Ovary (tissue), 3 donors: ENCODE results near the gene AZU1.

Experiments
- EP300 ChIP-seq: sonication (generic); formaldehyde crosslinking; IDR thresholded peaks from one replicate; pipeline ENCODE4 v1.6.1; 2017; ENCODE audit warnings: antibody characterized with exemption
- POLR2A ChIP-seq: fragments of 450-650 bp; IDR thresholded peaks from one replicate; pipeline ENCODE4 v1.6.1; 2017; ENCODE audit warnings: antibody characterized with exemption, mild to moderate bottlenecking, moderate library complexity
- TF ChIP-seq, protein P1 (sequence below), 3 donors: fragments of 450-650 bp in 2 of 3; fragments of 200-600 bp in 1 of 3; IDR thresholded peaks; one replicate each; pipeline versions ENCODE4 v1.5.1 to v1.8.0; 2016 to 2022; ENCODE audit warnings: antibody characterized with exemption in 3 of 3, mild to moderate bottlenecking in 1 of 3
- donor health status: DM: no; HTN: no; CAD: no.

DNA sequence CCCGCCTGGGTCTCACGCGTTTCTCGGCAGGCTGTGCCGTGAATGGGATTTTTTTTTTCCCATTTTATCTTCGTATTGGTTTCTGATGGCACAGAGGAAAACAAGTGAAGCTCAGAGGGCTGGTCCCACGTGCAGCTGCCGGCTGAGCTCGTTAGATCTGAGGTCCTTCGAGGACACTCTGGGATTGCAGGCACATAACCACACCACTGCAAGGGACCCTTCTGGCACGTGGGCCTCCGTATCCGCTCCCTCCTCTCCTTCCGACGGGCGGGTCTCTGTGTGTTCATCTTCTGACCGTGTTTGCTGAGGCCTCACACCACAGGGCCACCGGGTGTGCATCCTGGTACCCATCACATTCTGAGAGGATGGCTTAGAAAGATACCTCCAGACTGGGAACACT is 48.5 kb downstream of the AZU1 start:
- TF ChIP-seq EP300: no peak
- TF ChIP-seq, protein P1, sequence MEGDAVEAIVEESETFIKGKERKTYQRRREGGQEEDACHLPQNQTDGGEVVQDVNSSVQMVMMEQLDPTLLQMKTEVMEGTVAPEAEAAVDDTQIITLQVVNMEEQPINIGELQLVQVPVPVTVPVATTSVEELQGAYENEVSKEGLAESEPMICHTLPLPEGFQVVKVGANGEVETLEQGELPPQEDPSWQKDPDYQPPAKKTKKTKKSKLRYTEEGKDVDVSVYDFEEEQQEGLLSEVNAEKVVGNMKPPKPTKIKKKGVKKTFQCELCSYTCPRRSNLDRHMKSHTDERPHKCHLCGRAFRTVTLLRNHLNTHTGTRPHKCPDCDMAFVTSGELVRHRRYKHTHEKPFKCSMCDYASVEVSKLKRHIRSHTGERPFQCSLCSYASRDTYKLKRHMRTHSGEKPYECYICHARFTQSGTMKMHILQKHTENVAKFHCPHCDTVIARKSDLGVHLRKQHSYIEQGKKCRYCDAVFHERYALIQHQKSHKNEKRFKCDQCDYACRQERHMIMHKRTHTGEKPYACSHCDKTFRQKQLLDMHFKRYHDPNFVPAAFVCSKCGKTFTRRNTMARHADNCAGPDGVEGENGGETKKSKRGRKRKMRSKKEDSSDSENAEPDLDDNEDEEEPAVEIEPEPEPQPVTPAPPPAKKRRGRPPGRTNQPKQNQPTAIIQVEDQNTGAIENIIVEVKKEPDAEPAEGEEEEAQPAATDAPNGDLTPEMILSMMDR (IDR thresholded peaks at IDR 0.05): no peak
- TF ChIP-seq POLR2A: no peak
